GM12878 (cell line): ENCODE measurements around the gene ITIH1. TPM values are rescaled to one million over a fixed set of nuclear protein-coding genes. Genes with fewer than 3 reads are reported as not detected.

ENCODE experiments used
- ATAC-seq: fragments of 200-7000 bp; cut with Tn5 transposase; 3 replicates; pipeline ENCODE4 v1.9.1; 2020; ENCODE audit warnings: mild to moderate bottlenecking, moderate library complexity
- BruUV-seq: library from RNA; stranded (reverse); fragments of 400-500 nt; replicated peaks from 2 replicates; lab custom pipeline; 2021; lab: Mats Ljungman, UMichigan
- CTCF ChIA-PET: fragments of 300-600 bp; sonication (Branson Sonifier 250); formaldehyde crosslinking; extraction: SDS; loops from one replicate; lab custom pipeline; 2021; ENCODE audit warnings: inconsistent platforms; lab: Yijun Ruan, JAX
- POLR2A ChIA-PET: fragments of 350-600 bp; formaldehyde crosslinking; extraction: SDS; loops from one replicate; lab custom pipeline; 2021; ENCODE audit warnings: inconsistent platforms; lab: Charles Lee
- RAD21 ChIA-PET: fragments of 300-600 bp; sonication (Branson Sonifier 250); formaldehyde crosslinking; loops from one replicate; lab custom pipeline; 2023; ENCODE audit warnings: antibody characterized with exemption; ENCODE audit not compliant: unreplicated experiment; lab: Charles Lee
- SMC1A ChIA-PET: fragments of 300-600 bp; sonication (Branson Sonifier 250); formaldehyde crosslinking; loops from one replicate; lab custom pipeline; 2023; ENCODE audit not compliant: unreplicated experiment, uncharacterized antibody; lab: Charles Lee
- DNase-seq: peaks from one replicate; pipeline ENCODE4 v3.0.0-alpha.2; 2011; ENCODE audit warnings: low read depth, low spot score
- FAIRE-seq: peaks from 3 replicates; lab custom pipeline; 2011; peaks lifted over from hg19 to GRCh38; lab: Jason Lieb, UNC
- H2AFZ ChIP-seq: 2 replicates; pipeline ENCODE4 v1.6.0; 2011; ENCODE audit warnings: low read depth, low read length, control low read depth; ENCODE audit not compliant: control insufficient read depth
- H3K27ac ChIP-seq: 2 replicates; pipeline ENCODE4 v1.5.1; 2011; ENCODE audit warnings: control low read depth; ENCODE audit not compliant: control insufficient read depth, insufficient read depth
- H3K27me3 ChIP-seq, 2 experiments: replicated peaks in 1 of 2; 2 replicates each; pipeline versions ENCODE4 v1.6.0 to v1.6.1; 2011; ENCODE audit warnings: low read length in 1 of 2; ENCODE audit not compliant: control insufficient read depth in 2 of 2, insufficient read depth in 2 of 2
- H3K36me3 ChIP-seq, 2 experiments: 2 replicates each; pipeline ENCODE4 v1.5.1; 2011; ENCODE audit warnings: low read length in 1 of 2; ENCODE audit not compliant: control insufficient read depth in 2 of 2, insufficient read depth in 2 of 2
- H3K4me1 ChIP-seq: 2 replicates; pipeline ENCODE4 v1.6.1; 2011; ENCODE audit warnings: mild to moderate bottlenecking, low read length, moderate library complexity, mixed read lengths; ENCODE audit not compliant: control insufficient read depth, insufficient read depth
- H3K4me2 ChIP-seq: 2 replicates; pipeline ENCODE4 v1.6.0; 2011; ENCODE audit warnings: control low read depth; ENCODE audit not compliant: control insufficient read depth, insufficient read depth
- H3K4me3 ChIP-seq: fragments of 200-600 bp; sonication (generic); 2 replicates; pipeline ENCODE4 v1.5.1; 2016
- H3K79me2 ChIP-seq: 2 replicates; pipeline ENCODE4 v1.6.0; 2011; ENCODE audit warnings: low read length; ENCODE audit not compliant: control insufficient read depth, insufficient read depth
- H3K9ac ChIP-seq: 2 replicates; pipeline ENCODE4 v1.8.0; 2011; ENCODE audit warnings: low read length, control low read depth, mixed read lengths; ENCODE audit not compliant: control insufficient read depth, insufficient read depth
- H3K9me3 ChIP-seq: replicated peaks from 3 replicates; pipeline ENCODE4 v1.5.1; 2011; ENCODE audit warnings: mild to moderate bottlenecking, low read length; ENCODE audit not compliant: control insufficient read depth, insufficient read depth
- H4K20me1 ChIP-seq: 2 replicates; pipeline ENCODE4 v1.6.0; 2011; ENCODE audit not compliant: control insufficient read depth, insufficient read depth
- ATF3 ChIP-seq: IDR thresholded peaks from 2 replicates; pipeline ENCODE4 v1.6.1; 2011; ENCODE audit warnings: low read depth, mild to moderate bottlenecking, low read length, moderate library complexity, borderline replicate concordance; ENCODE audit errors: extremely low read depth
- CEBPB ChIP-seq, 2 experiments: fragments of 150-350 bp in 1 of 2; IDR thresholded peaks; 2 replicates each; pipeline ENCODE4 v1.6.1; 2012 to 2014; ENCODE audit warnings: low read depth in 2 of 2, low read length in 2 of 2, borderline replicate concordance in 1 of 2, inconsistent platforms in 1 of 2
- WGBS: methylation state at CpG from one replicate; pipeline ENCODE4 v1.1.6; 2016; ENCODE audit warnings: low lambda C conversion rate; ENCODE audit not compliant: insufficient replicate concordance, insufficient coverage; ENCODE audit errors: missing lambda C conversion rate; 5-methylcytosine and 5-hydroxymethylcytosine counted together
- in situ Hi-C: fragments of 300-500 bp; cut with MboI; formaldehyde crosslinking; loops from 9 replicates; pipeline ENCODE4 v1.14.3; 2018; ENCODE audit warnings: mixed read lengths
- intact Hi-C: fragments of 100-400 bp; cut with micrococcal nuclease; formaldehyde crosslinking; loops from one replicate; pipeline ENCODE4 v1.14.2; 2022; ENCODE audit not compliant: unreplicated experiment
- polyA plus RNA-seq, 11 experiments: library from polyadenylated mRNA; depleted of rRNA in 4 of 11; unstranded in 6 of 11; stranded (reverse) in 5 of 11; fragments of >200 nt; fragmentation: Nextera tagmentation in 4 of 11; fragmentation: Illumina TruSeq in 1 of 11; extraction: Ambion mirVana in 4 of 11; extraction: Trizol in 1 of 11; gene quantifications; 1 replicate in 1 of 11; 2 replicates in 10 of 11; pipeline versions ENCODE4 v1.2.1 to v1.2.3, GENCODE V29; 2011 to 2016; ENCODE audit warnings: inconsistent platforms in 2 of 11, missing spikeins in 2 of 11, low read depth in 1 of 11
- total RNA-seq, 4 experiments: library from RNA; depleted of rRNA in 3 of 4; stranded (reverse); fragments of >200 nt in 3 of 4; fragmentation: Illumina TruSeq in 1 of 4; extraction: Trizol in 1 of 4; gene quantifications; 2 replicates each; pipeline versions ENCODE4 v1.2.1 to v1.2.3, GENCODE V29; 2013 to 2021

Gene ITIH1
- total and polyA plus RNA-seq, 10 of the 15 experiments (the other 5 are each of a cell fraction or from before 2014, with no cell fraction given) = 0.33 to 0.64 (median 0.44) TPM; not detected in 7

DNA sequence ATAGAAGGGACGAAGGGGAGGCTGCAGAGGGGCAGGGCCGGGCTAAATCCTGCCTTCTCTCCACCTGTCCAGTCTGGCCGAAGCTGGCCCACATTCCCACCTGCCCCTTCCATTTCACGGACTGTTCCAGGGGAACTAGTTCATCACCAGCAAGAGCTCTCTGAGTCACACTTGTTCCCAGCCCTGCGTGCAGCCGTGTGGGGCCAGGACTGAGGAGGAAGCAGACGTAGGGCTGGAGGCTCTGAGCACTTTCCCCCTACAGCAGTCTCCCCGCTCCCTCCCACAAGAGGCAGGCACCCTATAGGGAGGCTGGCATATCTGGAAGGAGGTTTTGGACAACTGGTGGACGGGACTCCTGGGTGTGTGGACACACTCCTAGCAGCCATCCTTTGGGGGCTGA, 50.0 kb downstream of the ITIH1 start:
- RAD21 ChIA-PET = no interaction called here
- ATAC-seq = no peak; the same call in 2 of the 3 replicates
- Histone ChIP-seq H3K27me3 (no peaks in the 10 kb centered on the region), H3K4me1 (no peaks in the 10 kb centered on the region), H3K36me3 (no peaks in the 10 kb centered on the region; a peak in 1 of 4 replicates), H3K9me3 (no peaks in the 10 kb centered on the region), H3K9ac (no peak overlapping the region), H3K79me2 (no peaks in the 10 kb centered on the region), H2AFZ (no peak overlapping the region), H4K20me1 (no peaks in the 10 kb centered on the region), H3K4me2 (no peak overlapping the region), H3K4me3 (no peak overlapping the region), H3K27ac (no peak overlapping the region)
- CTCF ChIA-PET = no interaction called here
- intact Hi-C loops (no loop called here), in situ Hi-C loops (no loop called here)
- SMC1A ChIA-PET = no interaction called here
- no peak for FAIRE-seq
- DNase-seq = no peak
- WGBS = 61% methylated on average over 9 of the region's 9 CpGs
- no TSS peak for BruUV-seq
- TF ChIP-seq CEBPB (IDR thresholded peaks at IDR 0.05; ENCODE audit: borderline replicate concordance in 1 of 2, low read depth in 2 of 2, low read length in 2 of 2) = no peak
- POLR2A ChIA-PET = no interaction called here

- ChIA-PET SMC1A (no interaction called here), CTCF (interaction anchor here (1.0 kb wide), 1 partner anchor 107 kb away, joined by 3 read pairs; no protein-coding TSS in a partner anchor), POLR2A (no interaction called here), RAD21 (no interaction called here)
- Histone ChIP-seq H3K27me3 (no peaks in the 10 kb centered on the region), H2AFZ (no peak overlapping the region), H3K27ac (no peak overlapping the region), H4K20me1 (no peaks in the 10 kb centered on the region), H3K79me2 (no peaks in the 10 kb centered on the region), H3K4me3 (no peak overlapping the region), H3K4me2 (no peak overlapping the region), H3K4me1 (no peaks in the 10 kb centered on the region), H3K9ac (no peak overlapping the region), H3K9me3 (no peaks in the 10 kb centered on the region), H3K36me3 (no peaks in the 10 kb centered on the region; a peak in 1 of 4 replicates)
- FAIRE-seq (no peak), ATAC-seq (no peak; the same call in 2 of the 3 replicates), DNase-seq (no peak)
- no peak for TF ChIP-seq ATF3
- intact Hi-C loops = no loop called here
- WGBS = 50% methylated on average over 10 of the region's 10 CpGs
- in situ Hi-C loops = no loop called here
- no TSS peak for BruUV-seq
Measured at GRCh38 chr3:52827866-52828376, 50.5 kb downstream of the ITIH1 start.
